HFFc6 (cell line): ENCODE data around the gene MAN1C1. TPM values are rescaled to one million over a fixed set of nuclear protein-coding genes. Genes with fewer than 3 reads are reported as not detected.

Experiments
- DNase-seq: peaks from one replicate; pipeline ENCODE4 v3.0.0-alpha.2; 2018
- H3K27ac Mint-ChIP-seq: 2 replicates; pipeline ENCODE4 v1.8.0; 2020; ENCODE audit warnings: mild to moderate bottlenecking, mixed read lengths
- H3K27me3 Mint-ChIP-seq: 2 replicates; pipeline ENCODE4 v1.8.0; 2021; ENCODE audit warnings: mild to moderate bottlenecking, moderate library complexity, mixed read lengths; ENCODE audit not compliant: insufficient read depth
- H3K36me3 Mint-ChIP-seq: 2 replicates; pipeline ENCODE4 v1.8.0; 2021; ENCODE audit warnings: low read depth, mixed read lengths
- H3K4me1 Mint-ChIP-seq: 2 replicates; pipeline ENCODE4 v1.8.0; 2020; ENCODE audit warnings: low read depth, mixed read lengths
- H3K4me3 Mint-ChIP-seq: 2 replicates; pipeline ENCODE4 v1.8.0; 2020; ENCODE audit warnings: mild to moderate bottlenecking, moderate library complexity, mixed read lengths
- H3K9me3 Mint-ChIP-seq: 2 replicates; pipeline ENCODE4 v1.8.0; 2020; ENCODE audit warnings: mild to moderate bottlenecking, mixed read lengths
- CTCF ChIP-seq: fragments of 200-600 bp; sonication (generic); IDR thresholded peaks from 2 replicates; pipeline ENCODE4 v1.5.0; 2021; ENCODE audit warnings: antibody characterized with exemption, mild to moderate bottlenecking
- total RNA-seq, 6 experiments: library from RNA; stranded (reverse); fragmentation: NEBNext Ultra II Directional; extraction: Animal tissue kit (Norgen Biotek cat#: 25700); gene quantifications; 2 replicates in 1 of 6; 3 replicates in 5 of 6; pipeline ENCODE4 v1.2.3, GENCODE V29; 2021

Gene MAN1C1
- total RNA-seq, 6 experiments from 2014 or later: 0.07 to 0.14 (median 0.08) TPM; not detected in 3

GRCh38 chr1:25712299-25712970, 95.8 kb downstream of the MAN1C1 start:
- DNase-seq: no peak
- no peak for TF ChIP-seq CTCF
- Mint-ChIP-seq H3K4me3 (no peak overlapping the region), H3K9me3 (no peaks in the 10 kb centered on the region), H3K27me3 (peaks cover 13% of the 10 kb centered on the region), H3K27ac (no peak overlapping the region), H3K36me3 (no peaks in the 10 kb centered on the region), H3K4me1 (peaks cover 29% of the 10 kb centered on the region)

GRCh38 chr1:25713961-25714360, 97.4 kb downstream of the MAN1C1 start:
- no peaks in the 10 kb centered on the region; the same call in 1 of the 2 replicates for H3K9me3 Mint-ChIP-seq
- no peak overlapping the region for H3K27ac Mint-ChIP-seq
- no peak for TF ChIP-seq CTCF
- H3K36me3 Mint-ChIP-seq: no peaks in the 10 kb centered on the region
- DNase-seq: no peak
- H3K27me3 Mint-ChIP-seq: peaks cover 25% of the 10 kb centered on the region
- peaks cover 13% of the 10 kb centered on the region for H3K4me1 Mint-ChIP-seq
- H3K4me3 Mint-ChIP-seq: no peak overlapping the region

GRCh38 chr1:25714372-25714931, 97.9 kb downstream of the MAN1C1 start:
- no peak for DNase-seq
- Mint-ChIP-seq H3K4me1 (peaks cover 13% of the 10 kb centered on the region), H3K4me3 (no peak overlapping the region), H3K27ac (no peak overlapping the region), H3K36me3 (no peaks in the 10 kb centered on the region), H3K9me3 (no peaks in the 10 kb centered on the region; the same call in 1 of the 2 replicates), H3K27me3 (peaks cover 24% of the 10 kb centered on the region)
- no peak for TF ChIP-seq CTCF

- no peak for DNase-seq
- H3K4me1 Mint-ChIP-seq: peaks cover 17% of the 10 kb centered on the region
- H3K36me3 Mint-ChIP-seq: no peaks in the 10 kb centered on the region
- H3K4me3 Mint-ChIP-seq: no peak overlapping the region
- TF ChIP-seq CTCF: no peak
- no peak overlapping the region for H3K27ac Mint-ChIP-seq
- peaks cover 23% of the 10 kb centered on the region for H3K27me3 Mint-ChIP-seq
- H3K9me3 Mint-ChIP-seq: no peaks in the 10 kb centered on the region; the same call in 1 of the 2 replicates
Observed at GRCh38 chr1:25715888-25716287, 99.3 kb downstream of the MAN1C1 start.

GRCh38 chr1:25716320-25716719, 99.7 kb downstream of the MAN1C1 start:
- Mint-ChIP-seq H3K4me1 (peaks cover 12% of the 10 kb centered on the region), H3K9me3 (no peaks in the 10 kb centered on the region; the same call in 1 of the 2 replicates), H3K27ac (no peak overlapping the region), H3K27me3 (peaks cover 21% of the 10 kb centered on the region), H3K36me3 (no peaks in the 10 kb centered on the region), H3K4me3 (no peak overlapping the region)
- no peak for TF ChIP-seq CTCF
- no peak for DNase-seq
